Measurements from ENCODE around the gene NFATC2.

NFATC2 gene

DNA sequence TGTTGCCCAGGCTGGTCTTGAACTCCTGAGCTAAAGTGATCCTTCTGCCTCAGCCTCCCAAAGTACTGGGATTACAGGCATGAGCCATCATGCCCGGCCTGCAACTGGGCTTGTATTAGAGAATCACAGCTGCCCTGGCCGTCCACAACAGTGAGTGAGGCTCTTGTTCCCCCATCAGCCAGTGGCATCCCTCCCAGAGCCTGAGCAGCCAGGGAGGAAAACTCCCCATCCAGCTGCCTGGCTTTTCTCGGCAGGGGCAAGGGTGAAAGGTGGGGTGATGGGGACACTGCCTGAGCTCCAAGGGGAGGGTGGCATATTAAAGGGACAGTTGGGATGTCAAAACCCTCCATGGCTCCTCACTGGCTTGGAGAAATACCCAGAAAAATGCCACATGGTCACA is 185.6 kb downstream of the NFATC2 start:
- H3K36me3 ChIP-seq (ENCODE audit: insufficient read depth, insufficient read length, low read length): no peaks in the 10 kb centered on the region
- H3K4me1 ChIP-seq (ENCODE audit: insufficient read depth, insufficient read length): no peaks in the 10 kb centered on the region
- no peak overlapping the region for H3K4me3 ChIP-seq (ENCODE audit: insufficient read length, low read depth)
- H3K9me3 ChIP-seq (ENCODE audit: insufficient read depth, low read length): peaks cover 12% of the 10 kb centered on the region; the same call in 1 of the 2 replicates
- no peak overlapping the region for H3K9ac ChIP-seq (ENCODE audit: insufficient read length, low read depth)
- DNase-seq (ENCODE audit: low read depth, low spot score): no peak
- TF ChIP-seq ZNF274 (IDR thresholded peaks at IDR 0.05; ENCODE audit: low read depth, low read length) (no peak), SUZ12 (IDR thresholded peaks at IDR 0.05; ENCODE audit: extremely low read depth, insufficient read depth, insufficient read length) (no peak), YY1 (IDR thresholded peaks at IDR 0.05; ENCODE audit: insufficient read depth, insufficient read length) (no peak)
- no peaks in the 10 kb centered on the region for H3K27me3 ChIP-seq (ENCODE audit: insufficient read depth, insufficient read length)

- no peak for DNase-seq (ENCODE audit: low read depth, low spot score)
- Histone ChIP-seq H3K9me3 (ENCODE audit: insufficient read depth, low read length) (peaks cover 12% of the 10 kb centered on the region; the same call in 1 of the 2 replicates), H3K4me3 (ENCODE audit: insufficient read length, low read depth) (no peak overlapping the region), H3K27me3 (ENCODE audit: insufficient read depth, insufficient read length) (no peaks in the 10 kb centered on the region), H3K9ac (ENCODE audit: insufficient read length, low read depth) (no peak overlapping the region), H3K36me3 (ENCODE audit: insufficient read depth, insufficient read length, low read length) (no peaks in the 10 kb centered on the region), H3K4me1 (ENCODE audit: insufficient read depth, insufficient read length) (no peaks in the 10 kb centered on the region)
- TF ChIP-seq YY1 (IDR thresholded peaks at IDR 0.05; ENCODE audit: insufficient read depth, insufficient read length) (no peak), ZNF274 (IDR thresholded peaks at IDR 0.05; ENCODE audit: low read depth, low read length) (no peak), SUZ12 (IDR thresholded peaks at IDR 0.05; ENCODE audit: extremely low read depth, insufficient read depth, insufficient read length) (no peak)
These were observed 187.7 kb downstream of the NFATC2 start for GRCh38 chr20:51354769-51355319.

DNA sequence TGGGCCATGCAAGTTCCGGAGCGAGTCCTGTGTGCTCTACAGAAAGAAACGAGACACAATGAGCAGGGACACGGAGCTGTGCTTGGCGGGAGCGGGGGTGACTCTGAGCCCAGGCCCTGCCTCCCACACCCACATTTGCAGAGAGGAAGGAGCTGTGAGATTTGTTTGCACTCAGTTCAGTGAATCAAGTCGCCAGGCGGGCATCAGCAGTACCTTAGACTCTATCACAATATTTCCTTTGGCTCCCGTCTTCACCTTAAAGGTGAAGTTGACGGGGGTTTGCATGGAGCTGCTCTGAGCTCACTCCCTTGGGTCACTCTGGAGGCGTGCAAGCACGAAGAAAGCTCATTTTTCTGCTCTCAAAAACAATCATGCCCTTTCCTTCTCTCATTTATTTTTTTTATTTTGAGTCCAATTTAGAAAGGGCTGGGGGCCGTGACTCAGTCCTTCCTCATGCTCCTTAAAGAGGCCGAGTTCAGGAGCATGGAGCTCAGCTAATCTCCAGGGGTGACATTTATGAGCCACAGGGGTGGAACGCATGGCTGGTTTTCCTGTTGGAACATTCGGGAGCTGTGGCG is 188.2 kb downstream of the NFATC2 start:
- Histone ChIP-seq H3K9ac (ENCODE audit: insufficient read length, low read depth) (no peak overlapping the region), H3K4me1 (ENCODE audit: insufficient read depth, insufficient read length) (no peaks in the 10 kb centered on the region), H3K9me3 (ENCODE audit: insufficient read depth, low read length) (peaks cover 12% of the 10 kb centered on the region; the same call in 1 of the 2 replicates), H3K36me3 (ENCODE audit: insufficient read depth, insufficient read length, low read length) (no peaks in the 10 kb centered on the region), H3K4me3 (ENCODE audit: insufficient read length, low read depth) (no peak overlapping the region), H3K27me3 (ENCODE audit: insufficient read depth, insufficient read length) (no peaks in the 10 kb centered on the region)
- TF ChIP-seq ZNF274 (IDR thresholded peaks at IDR 0.05; ENCODE audit: low read depth, low read length) (no peak), YY1 (IDR thresholded peaks at IDR 0.05; ENCODE audit: insufficient read depth, insufficient read length) (no peak), SUZ12 (IDR thresholded peaks at IDR 0.05; ENCODE audit: extremely low read depth, insufficient read depth, insufficient read length) (no peak)
- no peak for DNase-seq (ENCODE audit: low read depth, low spot score)

- no peak overlapping the region for H3K9ac ChIP-seq (ENCODE audit: insufficient read length, low read depth)
- H3K4me1 ChIP-seq (ENCODE audit: insufficient read depth, insufficient read length): no peaks in the 10 kb centered on the region
- DNase-seq (ENCODE audit: low read depth, low spot score): no peak
- H3K36me3 ChIP-seq (ENCODE audit: insufficient read depth, insufficient read length, low read length): no peaks in the 10 kb centered on the region
- no peaks in the 10 kb centered on the region for H3K27me3 ChIP-seq (ENCODE audit: insufficient read depth, insufficient read length)
- no peak overlapping the region for H3K4me3 ChIP-seq (ENCODE audit: insufficient read length, low read depth)
- no peak for TF ChIP-seq YY1 (IDR thresholded peaks at IDR 0.05; ENCODE audit: insufficient read depth, insufficient read length)
- TF ChIP-seq ZNF274 (IDR thresholded peaks at IDR 0.05; ENCODE audit: low read depth, low read length): no peak
- no peak for TF ChIP-seq SUZ12 (IDR thresholded peaks at IDR 0.05; ENCODE audit: extremely low read depth, insufficient read depth, insufficient read length)
- peaks cover 12% of the 10 kb centered on the region; the same call in 1 of the 2 replicates for H3K9me3 ChIP-seq (ENCODE audit: insufficient read depth, low read length)
These were observed 189.0 kb downstream of the NFATC2 start for GRCh38 chr20:51353491-51353890.

- Histone ChIP-seq H3K4me1 (ENCODE audit: insufficient read depth, insufficient read length) (no peaks in the 10 kb centered on the region), H3K9ac (ENCODE audit: insufficient read length, low read depth) (no peak overlapping the region), H3K9me3 (ENCODE audit: insufficient read depth, low read length) (peaks cover 12% of the 10 kb centered on the region; the same call in 1 of the 2 replicates), H3K36me3 (ENCODE audit: insufficient read depth, insufficient read length, low read length) (no peaks in the 10 kb centered on the region), H3K4me3 (ENCODE audit: insufficient read length, low read depth) (no peak overlapping the region), H3K27me3 (ENCODE audit: insufficient read depth, insufficient read length) (no peaks in the 10 kb centered on the region)
- DNase-seq (ENCODE audit: low read depth, low spot score): no peak
- TF ChIP-seq SUZ12 (IDR thresholded peaks at IDR 0.05; ENCODE audit: extremely low read depth, insufficient read depth, insufficient read length) (no peak), YY1 (IDR thresholded peaks at IDR 0.05; ENCODE audit: insufficient read depth, insufficient read length) (no peak), ZNF274 (IDR thresholded peaks at IDR 0.05; ENCODE audit: low read depth, low read length) (no peak)
These were observed 189.7 kb downstream of the NFATC2 start for GRCh38 chr20:51352791-51353190.

GRCh38 chr20:51350941-51351631 is 191.4 kb downstream of the NFATC2 start:
- no peaks in the 10 kb centered on the region for H3K36me3 ChIP-seq (ENCODE audit: insufficient read depth, insufficient read length, low read length)
- no peak overlapping the region for H3K4me3 ChIP-seq (ENCODE audit: insufficient read length, low read depth)
- DNase-seq (ENCODE audit: low read depth, low spot score): no peak
- H3K9ac ChIP-seq (ENCODE audit: insufficient read length, low read depth): no peak overlapping the region
- no peak for TF ChIP-seq ZNF274 (IDR thresholded peaks at IDR 0.05; ENCODE audit: low read depth, low read length)
- no peak for TF ChIP-seq SUZ12 (IDR thresholded peaks at IDR 0.05; ENCODE audit: extremely low read depth, insufficient read depth, insufficient read length)
- no peak for TF ChIP-seq YY1 (IDR thresholded peaks at IDR 0.05; ENCODE audit: insufficient read depth, insufficient read length)
- H3K4me1 ChIP-seq (ENCODE audit: insufficient read depth, insufficient read length): no peaks in the 10 kb centered on the region
- peaks cover 12% of the 10 kb centered on the region; the same call in 1 of the 2 replicates for H3K9me3 ChIP-seq (ENCODE audit: insufficient read depth, low read length)
- no peaks in the 10 kb centered on the region for H3K27me3 ChIP-seq (ENCODE audit: insufficient read depth, insufficient read length)

- 0 out of 2 replicates have a peak, but pooled peaks cover under 1% of the 10 kb centered on the region for H3K9me3 ChIP-seq (ENCODE audit: insufficient read depth, low read length)
- no peak for DNase-seq (ENCODE audit: low read depth, low spot score)
- no peak overlapping the region for H3K9ac ChIP-seq (ENCODE audit: insufficient read length, low read depth)
- peaks cover 3% of the 10 kb centered on the region for H3K4me1 ChIP-seq (ENCODE audit: insufficient read depth, insufficient read length)
- TF ChIP-seq ZNF274 (IDR thresholded peaks at IDR 0.05; ENCODE audit: low read depth, low read length) (no peak), YY1 (IDR thresholded peaks at IDR 0.05; ENCODE audit: insufficient read depth, insufficient read length) (no peak), SUZ12 (IDR thresholded peaks at IDR 0.05; ENCODE audit: extremely low read depth, insufficient read depth, insufficient read length) (no peak)
- H3K4me3 ChIP-seq (ENCODE audit: insufficient read length, low read depth): no peak overlapping the region
- no peaks in the 10 kb centered on the region for H3K36me3 ChIP-seq (ENCODE audit: insufficient read depth, insufficient read length, low read length)
- no peaks in the 10 kb centered on the region for H3K27me3 ChIP-seq (ENCODE audit: insufficient read depth, insufficient read length)
These were observed 193.6 kb downstream of the NFATC2 start for GRCh38 chr20:51348876-51349275.

Measured in NT2/D1 (cell line).